Panc1 (cell line): ENCODE data around the gene FMOD.

Experiments
- CTCF ChIP-seq: fragments of 450-650 bp; IDR thresholded peaks from 2 replicates; pipeline ENCODE4 v1.5.1; 2017; ENCODE audit warnings: mild to moderate bottlenecking
- POLR2AphosphoS5 ChIP-seq: IDR thresholded peaks from 2 replicates; pipeline ENCODE4 v1.6.1; 2012; ENCODE audit warnings: mild to moderate bottlenecking, low read depth, low read length, moderate library complexity
- REST ChIP-seq, 2 experiments: IDR thresholded peaks; 2 replicates each; pipeline ENCODE4 v1.6.1; 2011 to 2012; ENCODE audit warnings: low read depth in 2 of 2, control low read depth in 1 of 2, low read length in 1 of 2, mild to moderate bottlenecking in 1 of 2, moderate library complexity in 1 of 2; ENCODE audit not compliant: insufficient read depth in 1 of 2
- SIN3A ChIP-seq: IDR thresholded peaks from 2 replicates; pipeline ENCODE4 v1.6.1; 2012; ENCODE audit warnings: low read depth, mild to moderate bottlenecking, low read length, moderate library complexity, borderline replicate concordance; ENCODE audit not compliant: insufficient read depth

- TF ChIP-seq CTCF (no peak), SIN3A (no peak), REST (IDR thresholded peaks at IDR 0.05; ENCODE audit: insufficient read depth in 1 of 2, low read depth in 2 of 2, low read length in 1 of 2) (no peak), POLR2AphosphoS5 (no peak)
These were observed 1.8 kb downstream of the FMOD start for GRCh38 chr1:203349166-203349565.
